ENCODE measurements around the gene SCARF2.

DNA sequence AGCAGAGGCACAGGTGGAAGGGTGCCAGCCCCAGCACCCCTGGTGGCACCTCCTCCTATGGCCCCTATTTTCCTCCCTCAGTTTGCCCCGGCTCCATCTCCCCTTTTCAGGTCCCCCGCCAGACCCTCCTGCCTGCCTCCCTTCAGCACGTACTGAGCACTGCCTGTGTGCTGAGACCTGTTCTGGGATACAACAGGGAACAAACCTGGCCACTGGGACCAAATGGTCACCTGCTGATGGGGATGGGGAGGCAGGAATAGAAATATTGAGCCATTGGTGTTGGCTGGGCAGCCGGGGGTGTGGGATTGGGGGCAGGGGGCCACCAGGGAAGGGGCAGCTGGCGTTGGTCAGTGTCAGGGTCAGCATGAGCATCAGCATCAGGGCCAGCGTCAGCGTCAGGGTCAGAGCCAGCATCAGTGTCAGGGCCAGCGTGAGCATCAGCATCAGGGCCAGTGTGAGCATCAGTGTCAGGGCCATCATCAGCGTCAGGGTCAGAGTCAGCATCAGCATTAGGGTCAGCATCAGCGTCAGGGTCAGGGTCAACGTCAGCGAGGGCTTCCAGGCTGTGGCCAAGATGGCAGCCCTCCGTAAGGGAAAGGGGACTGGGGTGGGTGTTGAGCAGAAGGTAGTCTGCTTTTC is 36.1 kb downstream of the SCARF2 start:
- TF ChIP-seq, protein P1, sequence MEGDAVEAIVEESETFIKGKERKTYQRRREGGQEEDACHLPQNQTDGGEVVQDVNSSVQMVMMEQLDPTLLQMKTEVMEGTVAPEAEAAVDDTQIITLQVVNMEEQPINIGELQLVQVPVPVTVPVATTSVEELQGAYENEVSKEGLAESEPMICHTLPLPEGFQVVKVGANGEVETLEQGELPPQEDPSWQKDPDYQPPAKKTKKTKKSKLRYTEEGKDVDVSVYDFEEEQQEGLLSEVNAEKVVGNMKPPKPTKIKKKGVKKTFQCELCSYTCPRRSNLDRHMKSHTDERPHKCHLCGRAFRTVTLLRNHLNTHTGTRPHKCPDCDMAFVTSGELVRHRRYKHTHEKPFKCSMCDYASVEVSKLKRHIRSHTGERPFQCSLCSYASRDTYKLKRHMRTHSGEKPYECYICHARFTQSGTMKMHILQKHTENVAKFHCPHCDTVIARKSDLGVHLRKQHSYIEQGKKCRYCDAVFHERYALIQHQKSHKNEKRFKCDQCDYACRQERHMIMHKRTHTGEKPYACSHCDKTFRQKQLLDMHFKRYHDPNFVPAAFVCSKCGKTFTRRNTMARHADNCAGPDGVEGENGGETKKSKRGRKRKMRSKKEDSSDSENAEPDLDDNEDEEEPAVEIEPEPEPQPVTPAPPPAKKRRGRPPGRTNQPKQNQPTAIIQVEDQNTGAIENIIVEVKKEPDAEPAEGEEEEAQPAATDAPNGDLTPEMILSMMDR (conservative IDR thresholded peaks at IDR 0.05; ENCODE audit: low read depth, low read length): no peak
- no peak for TF ChIP-seq EZH2 (IDR thresholded peaks at IDR 0.05; ENCODE audit: borderline replicate concordance, low read depth, low read length, poor library complexity, severe bottlenecking)
